ENCODE measurements around the gene DHX15.

The DHX15 gene

GRCh38 chr4:24584211-24584850, at the start of gene DHX15:
Gene DHX15 (minus strand): TSS chr4:24584554. CDS start chr4:24584393, 161 bp downstream.
- Mint-ChIP-seq H3K9me3 (peaks cover 0 to 3% of the 10 kb centered on the region in 2 donors), H3K4me3 (peak within 1 kb of the TSS; percentile 99 to 100), H3K4me1 (peaks cover 16 to 39% of the 10 kb centered on the region in 2 donors), H3K27me3 (no peaks in the 10 kb centered on the region), H3K27ac (peak within 1 kb of the TSS; percentile 100), H3K36me3 (peaks cover 16 to 23% of the 10 kb centered on the region in 2 donors)
- DNase-seq (peak; percentile 89), ATAC-seq (replicated peaks) (peak; percentile 91 to 94)

DNA sequence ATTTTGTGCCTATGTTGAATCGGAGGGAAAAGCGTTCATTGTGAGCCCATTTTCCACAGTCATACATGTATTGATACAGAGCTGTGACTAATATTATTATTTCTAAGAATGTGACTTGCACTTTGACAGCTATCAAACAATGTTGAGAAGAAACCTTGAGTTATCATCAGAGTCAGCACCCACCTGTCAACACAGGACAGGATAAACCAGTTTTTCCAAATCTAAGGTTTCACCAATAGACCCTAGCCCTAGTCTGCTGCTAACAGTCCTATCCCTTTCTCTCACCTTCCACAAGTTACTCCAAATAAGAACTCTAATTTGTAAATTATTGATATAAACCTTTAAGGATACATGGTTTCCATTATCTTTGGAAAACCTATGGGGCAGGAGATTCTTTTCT, 47.7 kb upstream of the DHX15 start:
- Mint-ChIP-seq H3K36me3 (no peaks in the 10 kb centered on the region), H3K27me3 (peaks cover 5 to 15% of the 10 kb centered on the region in 2 donors), H3K4me3 (no peak overlapping the region), H3K9me3 (peaks cover 0 to 2% of the 10 kb centered on the region in 2 donors), H3K4me1 (no peaks in the 10 kb centered on the region), H3K27ac (no peak overlapping the region)
- ATAC-seq (replicated peaks) (no peak), DNase-seq (no peak)

DNA sequence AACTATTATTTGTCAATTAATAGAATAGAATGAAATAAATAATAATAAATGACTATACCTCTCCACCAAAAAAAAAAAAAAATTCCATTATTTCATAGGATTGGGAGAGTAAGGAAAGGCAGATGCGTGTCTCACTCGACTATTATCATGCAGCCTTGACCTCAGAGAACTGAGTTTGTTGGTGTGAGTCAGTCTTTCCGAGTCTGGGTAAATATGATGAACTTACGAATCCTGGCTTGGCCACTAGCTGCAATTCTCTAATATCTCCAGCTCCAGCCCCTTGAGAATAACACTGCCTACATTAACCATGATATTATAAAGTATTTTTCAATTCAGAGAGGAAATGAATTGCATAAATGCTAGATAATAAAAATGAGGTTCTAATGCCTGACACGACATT, 46.6 kb upstream of the DHX15 start:
- no peak overlapping the region for H3K4me3 Mint-ChIP-seq
- no peaks in the 10 kb centered on the region for H3K36me3 Mint-ChIP-seq
- peaks cover 5 to 15% of the 10 kb centered on the region in 2 donors for H3K27me3 Mint-ChIP-seq
- H3K27ac Mint-ChIP-seq: no peak overlapping the region
- ATAC-seq (replicated peaks) (no peak), DNase-seq (no peak)
- peaks cover 0 to 2% of the 10 kb centered on the region in 2 donors for H3K9me3 Mint-ChIP-seq
- H3K4me1 Mint-ChIP-seq: no peaks in the 10 kb centered on the region

GRCh38 chr4:24625091-24625490, 40.7 kb upstream of the DHX15 start:
- Mint-ChIP-seq H3K9me3 (peaks cover 5 to 7% of the 10 kb centered on the region in 2 donors), H3K27ac (no peak overlapping the region), H3K27me3 (peaks cover 19 to 31% of the 10 kb centered on the region in 2 donors), H3K36me3 (no peaks in the 10 kb centered on the region), H3K4me3 (no peak overlapping the region), H3K4me1 (no peaks in the 10 kb centered on the region)
- DNase-seq (no peak), ATAC-seq (replicated peaks) (no peak)

DNA sequence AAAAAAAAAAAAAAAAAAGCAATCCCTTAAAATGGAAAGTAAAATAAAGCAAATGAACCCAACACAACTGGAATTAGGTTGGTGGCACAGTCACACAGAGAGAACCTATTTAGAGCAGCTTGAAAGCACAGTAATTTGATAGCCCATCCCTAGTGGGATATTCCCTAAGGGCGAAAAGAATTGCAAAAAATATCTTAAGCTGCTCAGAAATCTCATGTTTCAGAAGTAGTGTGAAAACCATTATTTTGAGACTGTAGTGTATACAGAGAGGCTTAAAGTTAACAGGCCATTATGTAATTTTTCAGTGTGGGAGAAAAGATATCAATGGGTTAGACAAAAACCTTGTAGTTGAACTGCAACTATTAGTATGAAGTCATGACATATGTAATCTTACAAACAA, 40.0 kb upstream of the DHX15 start:
- peaks cover 24 to 31% of the 10 kb centered on the region in 2 donors for H3K27me3 Mint-ChIP-seq

GRCh38 chr4:24622146-24622834, 37.9 kb upstream of the DHX15 start:
- no peaks in the 10 kb centered on the region for H3K4me1 Mint-ChIP-seq
- H3K36me3 Mint-ChIP-seq: no peaks in the 10 kb centered on the region
- no peak overlapping the region for H3K4me3 Mint-ChIP-seq
- DNase-seq (no peak), ATAC-seq (replicated peaks) (no peak)
- peaks cover 9 to 18% of the 10 kb centered on the region in 2 donors for H3K9me3 Mint-ChIP-seq
- H3K27me3 Mint-ChIP-seq: peaks cover 19 to 22% of the 10 kb centered on the region in 2 donors
- no peak overlapping the region for H3K27ac Mint-ChIP-seq

More for the DNA sequence above, 40.0 kb upstream of the DHX15 start:
- Mint-ChIP-seq H3K4me3 (no peak overlapping the region), H3K4me1 (no peaks in the 10 kb centered on the region), H3K27ac (no peak overlapping the region), H3K36me3 (no peaks in the 10 kb centered on the region), H3K9me3 (peaks cover 7 to 14% of the 10 kb centered on the region in 2 donors)
- DNase-seq (no peak), ATAC-seq (replicated peaks) (no peak)

GRCh38 chr4:24615977-24616376, 31.6 kb upstream of the DHX15 start:
- H3K27ac Mint-ChIP-seq: no peak overlapping the region
- H3K9me3 Mint-ChIP-seq: peaks cover 9 to 16% of the 10 kb centered on the region in 2 donors
- ATAC-seq (replicated peaks) (no peak), DNase-seq (no peak)
- H3K27me3 Mint-ChIP-seq: peaks cover 14 to 19% of the 10 kb centered on the region in 2 donors
- no peaks in the 10 kb centered on the region for H3K4me1 Mint-ChIP-seq
- H3K36me3 Mint-ChIP-seq: no peaks in the 10 kb centered on the region
- H3K4me3 Mint-ChIP-seq: no peak overlapping the region

GRCh38 chr4:24614881-24615280, 30.5 kb upstream of the DHX15 start:
- Mint-ChIP-seq H3K9me3 (peaks cover 6 to 9% of the 10 kb centered on the region in 2 donors), H3K4me1 (no peaks in the 10 kb centered on the region), H3K27ac (no peak overlapping the region)

DNA sequence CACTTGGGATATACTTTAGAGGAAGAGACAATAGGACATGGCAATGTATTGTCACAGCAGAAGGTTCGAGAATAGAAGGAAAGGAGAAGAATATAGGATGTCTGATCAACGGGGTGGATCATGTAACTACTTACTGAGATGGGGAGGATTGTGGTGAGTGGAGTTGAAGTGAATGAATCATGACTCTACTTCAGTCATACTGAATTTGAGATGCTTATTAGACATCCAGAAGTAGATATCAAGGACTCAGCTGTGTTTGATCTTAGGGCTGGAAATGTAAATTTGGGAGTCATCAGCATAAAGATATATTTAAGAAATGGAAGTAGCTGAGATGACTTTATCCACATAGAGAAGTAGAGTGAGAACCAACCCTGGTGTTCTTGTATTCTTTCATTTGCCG, 29.1 kb upstream of the DHX15 start:
- H3K4me1 Mint-ChIP-seq: no peaks in the 10 kb centered on the region
- DNase-seq (no peak), ATAC-seq (replicated peaks) (no peak)
- H3K4me3 Mint-ChIP-seq: no peak overlapping the region
- no peak overlapping the region for H3K27ac Mint-ChIP-seq
- peaks cover 0 to 2% of the 10 kb centered on the region in 2 donors for H3K9me3 Mint-ChIP-seq
- no peaks in the 10 kb centered on the region for H3K36me3 Mint-ChIP-seq
- peaks cover 7 to 13% of the 10 kb centered on the region in 2 donors for H3K27me3 Mint-ChIP-seq

More at GRCh38 chr4:24614881-24615280, 30.5 kb upstream of the DHX15 start:
- ATAC-seq (replicated peaks) (no peak), DNase-seq (no peak)
- Mint-ChIP-seq H3K4me3 (no peak overlapping the region), H3K27me3 (peaks cover 10 to 12% of the 10 kb centered on the region in 2 donors), H3K36me3 (no peaks in the 10 kb centered on the region)

GRCh38 chr4:24611575-24611974, 27.2 kb upstream of the DHX15 start:
- Mint-ChIP-seq H3K27me3 (peaks cover 7 to 17% of the 10 kb centered on the region in 2 donors), H3K27ac (no peak overlapping the region), H3K36me3 (no peaks in the 10 kb centered on the region), H3K4me3 (no peak overlapping the region), H3K9me3 (peaks cover 0 to 2% of the 10 kb centered on the region in 2 donors), H3K4me1 (no peaks in the 10 kb centered on the region)
- ATAC-seq (replicated peaks): no peak
- no peak for DNase-seq

DNA sequence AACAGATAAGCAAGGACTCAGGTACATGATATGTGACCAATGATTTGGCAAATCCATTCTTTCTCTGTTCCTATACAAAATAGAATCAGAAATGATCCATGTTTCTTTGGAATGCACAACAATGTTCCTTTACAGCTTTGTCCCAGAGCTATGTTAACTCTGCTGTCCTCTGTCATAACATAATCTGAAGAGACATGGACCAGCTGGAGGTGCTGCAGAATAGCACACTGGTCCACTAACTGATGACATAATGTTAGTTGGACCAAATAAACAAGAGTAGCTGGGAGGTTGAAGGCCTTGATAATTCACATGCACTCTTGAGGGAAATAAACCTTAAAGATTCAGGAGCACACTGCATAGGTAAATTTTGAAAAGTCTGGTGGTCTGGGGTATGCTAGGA, 23.0 kb upstream of the DHX15 start:
- Mint-ChIP-seq H3K27ac (no peak overlapping the region), H3K4me3 (no peak overlapping the region), H3K9me3 (peaks cover 4 to 9% of the 10 kb centered on the region in 2 donors), H3K36me3 (no peaks in the 10 kb centered on the region), H3K27me3 (peaks cover 3 to 21% of the 10 kb centered on the region in 2 donors), H3K4me1 (peaks cover 3 to 10% of the 10 kb centered on the region in 2 donors)
- DNase-seq (no peak), ATAC-seq (replicated peaks) (no peak)

DNA sequence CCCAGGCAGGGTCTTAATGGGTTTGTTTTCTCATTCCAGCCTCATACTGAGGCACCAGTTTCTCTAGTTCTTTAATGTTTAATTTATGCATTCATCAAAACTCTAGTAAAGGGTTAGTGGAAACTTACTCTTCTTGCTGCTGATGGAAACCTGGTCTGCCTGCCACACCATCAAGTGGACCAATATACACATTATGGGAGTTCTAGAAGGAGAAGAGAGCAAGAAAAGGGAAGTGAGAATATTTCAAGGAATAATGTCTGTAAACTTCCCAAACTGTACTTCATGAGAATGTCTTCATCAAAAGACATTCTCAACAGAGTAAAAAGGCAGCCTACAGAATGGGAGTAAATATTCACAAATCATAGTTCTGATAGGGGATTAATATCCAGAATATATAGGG, 20.9 kb upstream of the DHX15 start:
- H3K4me3 Mint-ChIP-seq: no peak overlapping the region
- H3K4me1 Mint-ChIP-seq: peaks cover 3 to 10% of the 10 kb centered on the region in 2 donors
- peaks cover 11 to 18% of the 10 kb centered on the region in 2 donors for H3K27me3 Mint-ChIP-seq
- peaks cover 4 to 7% of the 10 kb centered on the region in 2 donors for H3K9me3 Mint-ChIP-seq
- DNase-seq: no peak
- ATAC-seq (replicated peaks): no peak
- no peak overlapping the region for H3K27ac Mint-ChIP-seq
- no peaks in the 10 kb centered on the region for H3K36me3 Mint-ChIP-seq

DNA sequence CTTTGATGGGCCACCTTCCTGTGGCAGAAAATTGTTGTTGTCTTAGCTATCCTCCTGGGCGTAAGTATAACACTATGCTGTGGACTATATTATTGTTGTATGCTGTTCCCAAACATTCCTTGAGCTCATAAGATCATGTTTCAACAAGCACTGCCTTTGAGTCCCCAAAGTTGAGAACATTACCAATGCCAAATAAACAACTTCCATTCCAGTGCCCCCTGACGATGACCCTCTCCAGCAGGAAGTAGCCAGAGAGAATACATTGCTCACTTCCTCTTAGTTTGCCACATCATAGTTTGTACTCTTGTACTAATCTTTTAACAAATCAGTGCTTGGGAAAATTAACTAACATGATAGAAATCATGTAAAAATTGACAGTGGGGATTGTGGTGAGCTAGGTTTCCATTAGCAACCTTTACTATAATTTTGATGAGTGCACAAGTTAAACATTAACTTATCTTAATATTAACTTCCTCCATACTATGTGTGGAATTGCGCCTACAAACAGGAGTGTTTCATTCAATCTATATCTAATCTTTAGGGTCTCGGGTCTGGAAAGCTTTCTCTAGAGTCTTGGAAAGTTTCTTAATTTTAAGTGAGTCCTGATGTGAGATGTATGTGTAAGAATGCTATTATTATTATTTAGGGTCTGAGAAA, 20.3 kb upstream of the DHX15 start:
- no peak overlapping the region for H3K27ac Mint-ChIP-seq
- H3K9me3 Mint-ChIP-seq: peaks cover 4 to 7% of the 10 kb centered on the region in 2 donors
- no peaks in the 10 kb centered on the region for H3K36me3 Mint-ChIP-seq
- no peak for ATAC-seq (replicated peaks)
- H3K4me1 Mint-ChIP-seq: peaks cover 3 to 10% of the 10 kb centered on the region in 2 donors
- H3K4me3 Mint-ChIP-seq: no peak overlapping the region
- no peak for DNase-seq
- H3K27me3 Mint-ChIP-seq: peaks cover 11 to 18% of the 10 kb centered on the region in 2 donors

- Mint-ChIP-seq H3K27ac (no peak overlapping the region), H3K27me3 (peaks cover 11 to 14% of the 10 kb centered on the region in 2 donors), H3K36me3 (no peaks in the 10 kb centered on the region), H3K4me3 (no peak overlapping the region), H3K4me1 (peaks cover 3 to 10% of the 10 kb centered on the region in 2 donors), H3K9me3 (peaks cover 4 to 12% of the 10 kb centered on the region in 2 donors)
- ATAC-seq (replicated peaks) (no peak), DNase-seq (no peak)
Observed at GRCh38 chr4:24603343-24603742, 19.0 kb upstream of the DHX15 start.
